HepG2 (cell line): ENCODE data around the gene DIAPH3. TPM values are rescaled to one million over a fixed set of nuclear protein-coding genes. Genes with fewer than 3 reads are reported as not detected.

Experiments used
- ATAC-seq: fragments of 200-7000 bp; cut with Tn5 transposase; 3 replicates; pipeline ENCODE4 v1.9.1; 2020; ENCODE audit warnings: mild to moderate bottlenecking, moderate library complexity
- BruUV-seq: library from RNA; stranded (reverse); fragments of 400-500 nt; replicated peaks from 2 replicates; lab custom pipeline; 2021; lab: Mats Ljungman, UMichigan
- CTCF ChIA-PET: fragments of 300-600 bp; formaldehyde crosslinking; extraction: SDS; loops from one replicate; lab custom pipeline; 2021; ENCODE audit warnings: low total read pairs, inconsistent platforms, low intra/inter-chr PET ratio; lab: Yijun Ruan, JAX
- POLR2A ChIA-PET: fragments of 350-600 bp; sonication (Branson Sonifier 250); formaldehyde crosslinking; loops from one replicate; lab custom pipeline; 2020; ENCODE audit warnings: antibody characterized with exemption, inconsistent platforms; lab: Yijun Ruan, JAX
- DNase-seq: peaks from one replicate; pipeline ENCODE4 v3.0.0-alpha.2; 2015; ENCODE audit warnings: low spot score
- FAIRE-seq: peaks from 3 replicates; lab custom pipeline; 2011; peaks lifted over from hg19 to GRCh38; lab: Jason Lieb, UNC
- H2AFZ ChIP-seq: one replicate; pipeline ENCODE4 v1.6.1; 2011; ENCODE audit warnings: low read length, inconsistent platforms
- H3K27ac ChIP-seq: fragments of 300-600 bp; 3 replicates; pipeline ENCODE4 v1.8.0; 2011; ENCODE audit warnings: mixed run types, mild to moderate bottlenecking, mixed read lengths, low read length, inconsistent platforms; ENCODE audit not compliant: insufficient read depth; ENCODE audit errors: extremely low read length
- H3K27me3 ChIP-seq, 2 experiments: fragments of 200-600 bp in 1 of 2; 2 replicates in 1 of 2; 3 replicates in 1 of 2; pipeline versions ENCODE4 v1.6.0 to v1.8.0; 2011; ENCODE audit warnings: low read length in 2 of 2, mild to moderate bottlenecking in 2 of 2, moderate library complexity in 2 of 2, inconsistent platforms in 1 of 2; ENCODE audit not compliant: insufficient read depth in 2 of 2, control insufficient read depth in 1 of 2
- H3K36me3 ChIP-seq, 2 experiments: fragments of 200-600 bp in 1 of 2; replicated peaks in 1 of 2; 2 replicates in 1 of 2; 3 replicates in 1 of 2; pipeline versions ENCODE4 v1.5.1 to v1.8.0; 2011; ENCODE audit warnings: low read length in 2 of 2, inconsistent platforms in 1 of 2; ENCODE audit not compliant: insufficient read depth in 2 of 2, control insufficient read depth in 1 of 2
- H3K4me1 ChIP-seq: 2 replicates; pipeline ENCODE4 v1.5.1; 2012; ENCODE audit warnings: low read length, inconsistent platforms; ENCODE audit not compliant: insufficient read depth
- H3K4me2 ChIP-seq: 2 replicates; pipeline ENCODE4 v1.6.0; 2011; ENCODE audit warnings: low read depth, low read length, inconsistent platforms
- H3K4me3 ChIP-seq, 3 experiments: fragments of 200-600 bp in 1 of 3; sonication (generic), shearing (Covaris generic) in 1 of 3; replicated peaks in 1 of 3; 2 replicates each; pipeline ENCODE4 v1.5.1; 2011 to 2016; ENCODE audit warnings: low read length in 3 of 3, inconsistent platforms in 2 of 3, low read depth in 2 of 3, mild to moderate bottlenecking in 2 of 3, control low read depth in 1 of 3, mixed read lengths in 1 of 3; ENCODE audit not compliant: insufficient read depth in 1 of 3
- H3K79me2 ChIP-seq: one replicate; pipeline ENCODE4 v1.6.1; 2011; ENCODE audit warnings: low read length, inconsistent platforms; ENCODE audit not compliant: insufficient read depth
- H3K9ac ChIP-seq: 2 replicates; pipeline ENCODE4 v1.6.0; 2011; ENCODE audit warnings: mild to moderate bottlenecking, low read depth, low read length, inconsistent platforms; ENCODE audit not compliant: insufficient read depth
- H3K9me3 ChIP-seq: 2 replicates; pipeline ENCODE4 v1.5.1; 2012; ENCODE audit warnings: mild to moderate bottlenecking, low read length
- H4K20me1 ChIP-seq: 2 replicates; pipeline ENCODE4 v1.6.0; 2011; ENCODE audit warnings: inconsistent platforms, mild to moderate bottlenecking, low read length, moderate library complexity; ENCODE audit not compliant: insufficient read depth
- FOSL2 ChIP-seq: sonication (generic); formaldehyde crosslinking; IDR thresholded peaks from 2 replicates; pipeline ENCODE4 v1.4.0; 2020; ENCODE audit warnings: missing genetic modification reagents
- HHEX ChIP-seq: IDR thresholded peaks from 2 replicates; pipeline ENCODE4 v1.6.1; 2016; ENCODE audit warnings: control low read depth
- KLF11 ChIP-seq: IDR thresholded peaks from 2 replicates; pipeline ENCODE4 v1.6.1; 2016; ENCODE audit warnings: missing compliant biosample characterization
- NR2F2 ChIP-seq: IDR thresholded peaks from 2 replicates; pipeline ENCODE4 v1.6.1; 2012; ENCODE audit warnings: low read depth, inconsistent platforms, borderline replicate concordance
- SRSF1 ChIP-seq: fragments of 200-400 bp; formaldehyde crosslinking; optimal IDR thresholded peaks from 2 replicates; pipeline ENCODE3; 2017; ENCODE audit warnings: mild to moderate bottlenecking, low read depth, low read length, moderate library complexity
- SRSF4 ChIP-seq: fragments of 200-400 bp; formaldehyde crosslinking; IDR thresholded peaks from one replicate; pipeline ENCODE4 v1.6.1; 2018; ENCODE audit warnings: mild to moderate bottlenecking, low read depth, low read length, moderate library complexity; ENCODE audit not compliant: poor library complexity, severe bottlenecking
- ZBTB3 ChIP-seq: sonication (generic); formaldehyde crosslinking; IDR thresholded peaks from 2 replicates; pipeline ENCODE4 v1.4.0; 2020; ENCODE audit warnings: low read depth, mild to moderate bottlenecking, moderate library complexity, missing genetic modification reagents, borderline replicate concordance
- ZC3H4 ChIP-seq: sonication (generic); formaldehyde crosslinking; IDR thresholded peaks from 2 replicates; pipeline ENCODE4 v1.4.0; 2020; ENCODE audit warnings: missing genetic modification reagents, borderline replicate concordance
- ZFAT ChIP-seq: sonication (generic); formaldehyde crosslinking; conservative IDR thresholded peaks from 2 replicates; pipeline ENCODE4 v1.8.1; 2023; ENCODE audit warnings: missing genetic modification reagents, inconsistent platforms
- ZNF256 ChIP-seq: sonication (generic); formaldehyde crosslinking; conservative IDR thresholded peaks from 2 replicates; pipeline ENCODE4 v1.4.0; 2020; ENCODE audit warnings: missing genetic modification reagents
- ZNF589 ChIP-seq: sonication (generic); formaldehyde crosslinking; conservative IDR thresholded peaks from 2 replicates; pipeline ENCODE4 v1.8.0; 2022; ENCODE audit warnings: mild to moderate bottlenecking, moderate library complexity, missing genetic modification reagents
- WGBS: methylation state at CpG from one replicate; pipeline ENCODE4 v1.1.6; 2017; ENCODE audit warnings: low lambda C conversion rate; 5-methylcytosine and 5-hydroxymethylcytosine counted together
- in situ Hi-C: cut with HindIII; loops from 2 replicates; pipeline ENCODE4 v1.10.0; 2017; ENCODE audit warnings: low pct_unique_long_range_greater_than_20kb; ENCODE audit not compliant: extremely low pct_ligation_motif_present
- intact Hi-C: fragments of 100-400 bp; cut with micrococcal nuclease; formaldehyde crosslinking; loops from one replicate; pipeline ENCODE4 v1.10.0; 2022; ENCODE audit not compliant: unreplicated experiment
- polyA plus RNA-seq, 8 experiments: library from polyadenylated mRNA; depleted of rRNA in 3 of 8; stranded (reverse) in 7 of 8; unstranded in 1 of 8; fragments of >200 nt; fragmentation: Illumina TruSeq in 4 of 8; extraction: Trizol in 4 of 8; gene quantifications; 2 replicates each; pipeline versions ENCODE4 v1.2.1 to v1.2.3, GENCODE V29; 2011 to 2016; ENCODE audit warnings: low read depth in 4 of 8, missing spikeins in 1 of 8, mixed read lengths in 1 of 8; ENCODE audit not compliant: insufficient read depth in 1 of 8
- total RNA-seq, 5 experiments: library from RNA; depleted of rRNA; stranded (reverse); fragments of >200 nt; fragmentation: Illumina TruSeq; extraction: Trizol; gene quantifications; 2 replicates each; pipeline ENCODE4 v1.2.3, GENCODE V29; 2016; ENCODE audit warnings: low read depth in 1 of 5
- TF ChIP-seq, protein P1 (sequence below): sonication (generic); formaldehyde crosslinking; IDR thresholded peaks from 2 replicates; pipeline ENCODE4 v1.4.0; 2020; ENCODE audit warnings: missing genetic modification reagents
- TF ChIP-seq, protein P2 (sequence below): sonication (generic); formaldehyde crosslinking; IDR thresholded peaks from 2 replicates; pipeline ENCODE4 v1.5.0; 2020; ENCODE audit warnings: mild to moderate bottlenecking, low read depth, missing genetic modification reagents, borderline replicate concordance
- TF ChIP-seq, protein P3 (sequence below): sonication (generic); formaldehyde crosslinking; IDR thresholded peaks from 2 replicates; pipeline ENCODE4 v1.9.0; 2022; ENCODE audit warnings: missing genetic modification reagents, mild to moderate bottlenecking, borderline replicate concordance

The DIAPH3 gene
- total and polyA plus RNA-seq, 2 of the 13 experiments (the other 11 are each of a cell fraction or from before 2014, with no cell fraction given) = 4.0 to 9.3 TPM

DNA sequence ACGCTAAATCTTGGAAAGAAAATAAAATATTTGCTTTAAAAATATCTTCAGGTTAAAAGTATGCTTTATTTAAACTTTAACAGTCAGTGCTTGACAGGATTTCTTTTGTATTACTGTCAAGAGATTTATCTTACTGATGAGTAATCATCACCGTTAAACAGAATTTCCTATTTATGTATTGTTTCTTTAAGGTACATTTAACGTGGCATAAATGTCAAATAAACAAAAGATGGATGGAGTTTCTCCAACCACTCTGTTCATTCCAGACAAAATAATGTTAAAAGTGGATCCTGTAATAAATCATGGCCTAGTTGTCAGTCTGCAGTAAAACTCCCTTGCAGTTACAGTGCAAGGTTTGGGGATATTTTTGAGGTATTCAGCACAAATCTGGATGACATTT is 298.3 kb downstream of the DIAPH3 start (continued):
- TF ChIP-seq, protein P1, sequence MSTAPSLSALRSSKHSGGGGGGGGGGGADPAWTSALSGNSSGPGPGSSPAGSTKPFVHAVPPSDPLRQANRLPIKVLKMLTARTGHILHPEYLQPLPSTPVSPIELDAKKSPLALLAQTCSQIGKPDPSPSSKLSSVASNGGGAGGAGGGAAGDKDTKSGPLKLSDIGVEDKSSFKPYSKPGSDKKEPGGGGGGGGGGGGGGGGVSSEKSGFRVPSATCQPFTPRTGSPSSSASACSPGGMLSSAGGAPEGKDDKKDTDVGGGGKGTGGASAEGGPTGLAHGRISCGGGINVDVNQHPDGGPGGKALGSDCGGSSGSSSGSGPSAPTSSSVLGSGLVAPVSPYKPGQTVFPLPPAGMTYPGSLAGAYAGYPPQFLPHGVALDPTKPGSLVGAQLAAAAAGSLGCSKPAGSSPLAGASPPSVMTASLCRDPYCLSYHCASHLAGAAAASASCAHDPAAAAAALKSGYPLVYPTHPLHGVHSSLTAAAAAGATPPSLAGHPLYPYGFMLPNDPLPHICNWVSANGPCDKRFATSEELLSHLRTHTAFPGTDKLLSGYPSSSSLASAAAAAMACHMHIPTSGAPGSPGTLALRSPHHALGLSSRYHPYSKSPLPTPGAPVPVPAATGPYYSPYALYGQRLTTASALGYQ (CRISPR knock-in tag) = no peak
- TF ChIP-seq ZNF589 (CRISPR knock-in tag) = no peak
- TF ChIP-seq, protein P2, sequence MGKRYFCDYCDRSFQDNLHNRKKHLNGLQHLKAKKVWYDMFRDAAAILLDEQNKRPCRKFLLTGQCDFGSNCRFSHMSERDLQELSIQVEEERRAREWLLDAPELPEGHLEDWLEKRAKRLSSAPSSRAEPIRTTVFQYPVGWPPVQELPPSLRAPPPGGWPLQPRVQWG (CRISPR knock-in tag) = no peak
- TF ChIP-seq ZNF256 = no peak
- TF ChIP-seq, protein P3, sequence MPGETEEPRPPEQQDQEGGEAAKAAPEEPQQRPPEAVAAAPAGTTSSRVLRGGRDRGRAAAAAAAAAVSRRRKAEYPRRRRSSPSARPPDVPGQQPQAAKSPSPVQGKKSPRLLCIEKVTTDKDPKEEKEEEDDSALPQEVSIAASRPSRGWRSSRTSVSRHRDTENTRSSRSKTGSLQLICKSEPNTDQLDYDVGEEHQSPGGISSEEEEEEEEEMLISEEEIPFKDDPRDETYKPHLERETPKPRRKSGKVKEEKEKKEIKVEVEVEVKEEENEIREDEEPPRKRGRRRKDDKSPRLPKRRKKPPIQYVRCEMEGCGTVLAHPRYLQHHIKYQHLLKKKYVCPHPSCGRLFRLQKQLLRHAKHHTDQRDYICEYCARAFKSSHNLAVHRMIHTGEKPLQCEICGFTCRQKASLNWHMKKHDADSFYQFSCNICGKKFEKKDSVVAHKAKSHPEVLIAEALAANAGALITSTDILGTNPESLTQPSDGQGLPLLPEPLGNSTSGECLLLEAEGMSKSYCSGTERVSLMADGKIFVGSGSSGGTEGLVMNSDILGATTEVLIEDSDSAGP (CRISPR knock-in tag) = no peak
- no peak for TF ChIP-seq ZFAT (CRISPR knock-in tag)

DNA sequence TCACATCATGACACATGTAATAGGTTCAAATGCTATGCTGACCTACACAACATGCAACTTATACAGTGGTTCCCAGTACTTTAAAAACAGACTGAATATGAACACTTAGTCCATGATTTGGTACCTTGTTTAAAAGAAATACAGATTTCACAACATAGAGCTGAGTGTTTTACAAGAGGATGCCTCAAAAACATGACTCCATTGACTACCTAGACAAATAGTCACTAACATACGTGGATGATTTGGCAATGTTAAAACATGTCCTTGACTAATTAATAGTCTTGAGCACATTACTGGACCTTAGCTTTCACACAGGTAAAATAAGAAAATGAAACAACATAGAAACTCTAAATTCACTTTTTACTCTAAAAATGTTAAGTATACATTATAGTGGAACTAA is 300.1 kb downstream of the DIAPH3 start:
- no peak overlapping the region for H3K4me2 ChIP-seq
- no peak for FAIRE-seq
- BruUV-seq = no TSS peak
- WGBS = 96% methylated on average over 1 of the region's 1 CpG
- H3K4me3 ChIP-seq = no peak overlapping the region
- POLR2A ChIA-PET = no interaction called here
- no peak for DNase-seq
- no peak overlapping the region for H3K9ac ChIP-seq
- H4K20me1 ChIP-seq = no peaks in the 10 kb centered on the region
- no peak for ATAC-seq
- H3K27ac ChIP-seq = no peak overlapping the region
- CTCF ChIA-PET = no interaction called here
- in situ Hi-C loops = no loop called here
- no peaks in the 10 kb centered on the region for H3K4me1 ChIP-seq
- TF ChIP-seq ZBTB3 (CRISPR knock-in tag) (no peak), SRSF4 (no peak), FOSL2 (no peak), KLF11 (no peak), NR2F2 (no peak), ZC3H4 (CRISPR knock-in tag) (no peak), HHEX (CRISPR knock-in tag) (no peak), SRSF1 (no peak)
- TF ChIP-seq, all 625 proteins: peak for 0
- intact Hi-C loops = no loop called here
- no peaks in the 10 kb centered on the region for H3K27me3 ChIP-seq
- 0 out of 5 replicates have a peak, but pooled peaks cover 0 to 2% of the 10 kb centered on the region in 2 experiments for H3K36me3 ChIP-seq
- no peaks in the 10 kb centered on the region for H3K9me3 ChIP-seq
- H3K79me2 ChIP-seq = no peaks in the 10 kb centered on the region
- no peak overlapping the region for H2AFZ ChIP-seq
